Stimulated activated CD4-positive, alpha-beta T cell treated with anti-CD3 and anti-CD28 coated beads, Interleukin-15, amount 100 ng/mL, for 24 hours (primary cell): Measurements from ENCODE around the gene MACROD2.

Experiments used
- DNase-seq: peaks from one replicate; pipeline ENCODE4 v3.0.0-alpha.2; 2020

Gene MACROD2

DNA sequence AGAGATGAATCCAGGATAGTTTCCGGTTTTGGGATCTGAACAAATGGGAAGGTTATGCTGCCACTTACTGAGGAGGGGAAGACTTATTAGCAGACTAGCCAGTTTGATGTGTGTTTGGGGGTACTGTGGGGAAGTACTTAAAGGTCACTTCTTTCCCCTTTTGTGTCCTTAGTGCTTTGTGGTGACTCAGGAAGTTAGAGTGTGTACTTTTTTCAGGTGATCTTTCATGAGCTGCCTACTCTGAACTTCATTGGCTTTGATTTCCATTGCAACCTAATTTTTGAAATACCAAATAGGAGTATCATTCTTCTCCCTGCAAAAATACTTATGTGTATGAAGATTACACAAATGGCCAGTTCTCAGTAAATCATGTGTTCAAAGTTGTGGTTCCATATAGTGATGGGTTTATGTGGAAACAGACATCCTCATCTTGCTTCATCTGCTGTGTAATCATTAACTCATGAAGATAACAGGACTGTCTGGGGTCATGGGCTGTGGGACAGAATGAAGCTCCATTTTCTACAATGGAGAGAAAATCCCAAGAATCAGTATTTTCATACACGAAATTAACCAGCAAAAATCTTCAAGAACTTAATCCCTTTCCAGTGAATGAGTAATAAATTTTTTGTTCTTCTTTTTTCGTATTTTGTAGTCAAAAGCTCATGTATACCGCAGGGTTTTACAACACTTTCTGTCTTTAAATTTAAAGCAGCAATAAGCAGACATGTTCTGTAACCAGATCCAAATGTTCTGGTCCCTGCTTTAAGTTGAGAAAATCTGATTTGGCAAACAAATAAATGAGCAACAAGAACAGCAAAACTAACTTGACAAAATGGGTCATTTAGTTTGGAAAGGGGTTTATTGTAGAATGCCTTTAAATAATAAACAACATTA, 614.3 kb downstream of the MACROD2 start:
- no peak for DNase-seq

DNA sequence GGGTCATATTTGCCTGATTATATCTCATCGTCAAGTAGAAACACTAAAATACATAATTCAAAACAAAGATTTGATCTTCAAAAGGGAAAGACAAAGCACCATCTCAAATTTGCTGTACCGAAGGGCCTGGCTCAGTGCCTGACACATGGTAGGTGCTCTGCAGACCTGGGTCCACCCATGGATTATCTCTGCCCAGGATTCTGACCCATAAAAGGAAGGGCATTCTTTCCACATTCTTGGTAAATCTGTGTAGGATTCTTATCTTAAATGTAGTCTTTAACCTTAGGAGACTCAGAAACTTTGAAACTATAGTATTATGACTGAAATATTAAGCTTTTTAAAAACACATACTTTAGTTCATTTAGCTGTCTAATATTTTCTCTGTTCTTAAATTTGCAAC, 616.2 kb downstream of the MACROD2 start:
- DNase-seq: no peak

DNA sequence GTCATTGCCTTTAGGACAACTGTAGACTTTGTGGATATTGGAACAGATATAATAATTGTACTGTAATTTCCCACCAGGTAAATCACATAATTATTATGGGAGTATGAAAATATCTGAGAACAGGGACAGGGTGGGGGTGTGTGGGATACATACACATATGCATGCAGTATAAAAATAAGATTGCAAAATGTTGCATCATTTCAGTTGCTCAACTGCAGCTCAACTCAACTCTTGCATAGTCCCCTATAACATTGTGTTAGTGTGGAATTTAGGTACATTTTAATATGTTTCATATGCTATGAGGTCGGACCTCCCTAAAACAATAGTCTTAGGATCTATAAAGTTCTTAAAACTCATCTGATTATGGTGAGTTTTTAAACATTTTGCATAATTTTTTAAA, 617.1 kb downstream of the MACROD2 start:
- no peak for DNase-seq

DNA sequence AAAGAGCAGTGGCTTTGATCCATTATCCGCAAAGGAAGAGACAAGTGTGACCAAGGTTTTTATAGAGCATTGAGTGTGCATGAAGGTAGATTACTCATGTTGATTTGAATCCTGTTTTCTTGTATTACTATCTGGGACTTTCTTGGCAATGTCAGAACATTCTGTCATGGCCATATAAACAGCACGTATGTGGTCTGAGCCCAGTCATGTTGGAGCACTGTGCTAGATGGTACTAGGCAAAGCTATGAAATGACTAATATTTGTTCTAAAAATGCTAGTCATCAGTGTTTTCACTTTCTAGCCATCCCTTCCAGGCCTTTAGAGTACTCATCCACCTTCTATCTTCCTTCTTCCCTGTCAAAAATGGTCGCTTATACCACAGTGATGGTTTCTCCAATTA, 620.7 kb downstream of the MACROD2 start:
- no peak for DNase-seq

DNA sequence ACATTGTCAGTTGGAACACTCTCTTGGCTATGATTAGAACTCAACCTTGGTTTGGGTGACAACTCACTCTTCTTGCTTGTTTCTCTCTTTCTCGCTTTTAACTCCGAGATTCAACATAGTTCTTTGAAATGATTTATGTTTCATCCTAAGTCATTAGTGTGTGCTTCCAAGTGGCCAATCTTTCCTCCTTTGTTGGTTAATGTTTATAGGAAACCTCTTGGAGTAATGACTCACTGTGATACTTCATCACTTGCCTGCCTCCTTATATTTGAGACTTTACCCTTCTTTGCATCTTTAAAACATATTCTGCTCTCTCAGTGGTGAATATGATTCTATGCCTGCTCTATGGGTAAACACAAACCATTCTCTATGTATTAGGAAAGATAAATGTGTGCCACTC, 621.8 kb downstream of the MACROD2 start:
- no peak for DNase-seq

DNA sequence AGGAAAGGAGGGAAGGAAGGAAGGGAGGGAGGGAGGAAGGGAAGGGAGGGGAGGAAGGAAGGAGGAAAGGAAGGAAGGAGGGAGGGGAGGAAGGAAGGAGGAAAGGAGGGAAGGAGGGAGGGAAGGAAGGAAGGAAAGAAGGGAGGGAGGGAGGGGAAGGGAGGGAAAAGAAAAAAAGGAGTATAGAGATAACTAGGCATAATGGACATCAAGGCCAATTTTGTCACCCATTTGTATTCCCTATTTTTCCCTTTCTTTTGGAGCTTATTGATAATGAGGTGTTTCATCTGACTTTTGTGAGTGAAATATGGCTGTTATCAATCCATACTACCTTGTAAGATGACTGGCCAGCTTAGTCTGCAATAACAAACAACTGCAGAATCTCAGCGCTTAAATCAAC, 624.1 kb downstream of the MACROD2 start:
- DNase-seq: no peak

DNA sequence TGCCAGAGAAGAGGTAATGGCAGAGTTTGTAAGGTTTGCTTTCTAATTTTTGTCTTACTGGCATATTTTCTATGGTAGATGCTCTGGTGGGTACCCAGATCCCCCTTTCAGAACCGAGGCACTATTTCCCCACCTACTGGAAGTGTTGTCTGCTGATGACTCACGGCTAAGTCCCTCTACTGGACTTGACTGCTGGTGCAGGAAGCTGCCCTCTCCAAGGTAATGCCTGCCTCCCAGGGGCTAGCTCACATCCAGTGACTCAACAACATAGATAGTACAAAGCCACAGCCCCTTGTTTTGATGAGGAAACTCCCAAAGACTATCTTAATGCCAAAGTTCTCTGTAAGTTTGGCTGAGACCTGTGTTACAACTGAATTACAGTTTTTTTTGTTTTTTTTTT, 627.5 kb downstream of the MACROD2 start:
- DNase-seq: no peak

DNA sequence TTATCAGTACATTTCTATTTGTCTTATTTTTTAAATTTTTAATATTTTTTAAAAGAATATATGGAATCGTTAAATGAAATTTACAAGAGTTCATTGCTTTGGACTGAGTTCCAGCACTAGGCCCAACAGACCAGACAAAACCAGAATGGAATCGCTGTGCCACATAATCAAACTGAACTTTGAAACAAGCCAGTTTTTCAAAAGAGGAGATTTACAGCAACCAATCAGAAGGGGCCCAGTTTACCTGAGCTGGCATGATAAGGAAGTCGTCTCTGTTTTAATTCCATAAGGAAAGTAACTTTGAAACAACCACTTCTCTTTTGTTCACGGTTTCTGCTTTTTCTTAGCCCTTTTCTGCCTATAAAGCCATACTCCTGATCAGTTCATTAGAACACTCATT, 635.7 kb downstream of the MACROD2 start:
- DNase-seq: no peak

DNA sequence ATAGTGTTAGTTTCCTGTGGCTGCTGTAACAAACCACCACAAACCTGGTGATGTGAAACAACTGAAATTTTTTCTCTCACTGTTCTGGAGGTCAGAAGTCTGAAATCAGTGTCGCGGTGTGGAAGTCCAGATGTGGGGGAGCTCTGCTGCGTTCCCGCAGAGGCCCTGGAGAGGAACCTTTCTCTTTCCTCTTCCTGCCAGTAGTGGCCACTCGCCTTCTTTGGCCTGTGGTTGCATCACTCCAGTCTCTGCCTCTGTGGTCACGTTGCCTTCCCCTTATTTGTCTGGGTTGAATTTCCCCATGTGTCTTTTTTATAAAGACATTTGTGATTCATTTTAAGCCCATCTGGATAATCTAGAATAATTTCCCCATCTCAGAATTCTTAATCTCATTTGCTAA, 637.6 kb downstream of the MACROD2 start:
- DNase-seq: no peak

DNA sequence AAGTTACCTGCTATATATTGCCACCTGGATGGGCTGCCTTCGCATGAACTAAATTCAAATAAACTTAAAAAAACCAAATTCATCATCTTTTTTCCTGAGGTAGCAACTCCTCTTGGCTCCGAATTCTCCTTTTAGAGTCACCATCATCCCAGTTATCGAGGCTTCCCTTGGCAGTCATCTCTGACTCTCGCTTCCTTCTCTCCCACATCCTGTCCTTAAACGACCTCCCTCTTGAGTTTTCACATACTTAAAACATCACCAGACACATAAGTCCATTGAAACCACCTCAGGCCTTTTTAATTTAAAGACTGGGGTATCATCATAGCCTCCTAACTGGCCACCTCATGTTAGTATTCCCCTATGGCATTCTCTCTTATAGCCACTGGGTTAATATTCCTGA, 638.2 kb downstream of the MACROD2 start:
- DNase-seq: no peak

DNA sequence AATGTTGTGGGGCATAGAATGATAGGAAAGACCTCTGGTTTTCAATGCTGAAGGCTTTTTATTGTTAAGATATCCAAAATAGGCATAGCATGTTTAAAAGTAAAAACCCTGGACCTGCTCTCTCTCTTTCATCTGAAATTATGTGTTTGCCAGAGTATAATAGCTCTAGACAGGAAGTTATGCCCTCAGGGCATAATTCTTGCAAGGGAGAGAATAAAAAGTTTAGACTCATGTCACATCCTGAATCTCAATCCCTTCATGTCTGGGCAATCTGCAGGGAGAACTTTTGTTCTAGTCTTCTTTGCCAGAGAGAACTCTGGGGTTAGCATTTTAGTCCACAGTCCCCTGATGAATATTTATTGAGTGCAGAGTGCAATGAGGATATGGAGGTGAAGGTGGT, 639.3 kb downstream of the MACROD2 start:
- no peak for DNase-seq

DNA sequence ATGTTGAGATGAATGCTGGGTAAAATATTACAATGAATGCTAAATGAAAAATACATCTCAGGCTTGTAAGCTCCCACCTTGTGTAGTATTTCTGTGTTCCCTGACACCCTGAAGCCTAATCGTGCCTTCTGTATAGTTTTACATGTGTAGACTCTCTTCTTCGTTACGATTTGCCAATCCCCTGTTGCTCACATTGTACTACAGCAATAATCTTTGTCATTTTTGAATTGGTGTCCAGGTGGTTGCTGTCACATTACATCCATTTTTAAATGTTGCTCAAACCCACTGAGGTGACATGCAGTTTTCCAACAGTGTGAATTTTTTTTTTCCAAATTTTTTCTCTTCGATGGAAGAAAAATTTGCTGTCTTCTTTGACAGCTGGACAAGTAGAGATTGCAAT, 642.1 kb downstream of the MACROD2 start:
- DNase-seq: no peak

DNA sequence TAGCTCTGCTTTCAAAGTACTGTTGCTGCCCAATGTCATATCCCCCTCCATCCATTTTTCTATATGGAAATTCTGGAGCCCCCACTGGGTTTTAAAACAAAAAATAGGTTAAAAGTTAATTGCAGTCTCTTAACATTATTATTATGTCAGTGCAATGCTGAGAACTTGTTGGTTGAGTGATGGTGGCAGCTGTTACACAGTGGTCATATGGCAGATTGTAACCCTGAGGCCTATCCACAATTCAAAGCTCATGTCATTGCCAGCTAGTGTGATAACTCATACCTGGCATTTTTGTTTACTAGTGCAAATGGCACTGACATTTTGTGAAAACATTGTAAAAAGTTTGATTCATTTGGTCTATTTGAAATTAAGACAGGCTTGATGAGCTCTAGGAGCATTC, 647.8 kb downstream of the MACROD2 start:
- no peak for DNase-seq

DNA sequence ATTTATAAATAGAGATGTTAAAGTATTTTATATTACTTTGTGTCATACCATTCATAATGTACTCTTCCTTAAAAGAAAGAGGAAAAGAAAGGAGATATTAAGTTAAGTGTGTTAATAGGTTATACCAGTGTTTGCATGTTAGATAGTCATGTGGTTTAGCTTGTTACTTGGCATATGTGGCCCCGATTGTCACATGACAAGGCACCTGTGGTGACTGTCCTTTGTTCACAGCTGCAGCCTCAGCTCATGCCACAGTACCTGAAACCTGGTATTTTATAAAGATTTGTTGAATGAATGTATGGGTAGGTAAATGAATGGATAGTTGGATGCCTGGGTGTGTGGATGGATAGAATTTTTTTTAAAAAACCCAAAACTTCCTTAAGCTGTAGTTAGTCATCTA, 648.2 kb downstream of the MACROD2 start:
- no peak for DNase-seq

DNA sequence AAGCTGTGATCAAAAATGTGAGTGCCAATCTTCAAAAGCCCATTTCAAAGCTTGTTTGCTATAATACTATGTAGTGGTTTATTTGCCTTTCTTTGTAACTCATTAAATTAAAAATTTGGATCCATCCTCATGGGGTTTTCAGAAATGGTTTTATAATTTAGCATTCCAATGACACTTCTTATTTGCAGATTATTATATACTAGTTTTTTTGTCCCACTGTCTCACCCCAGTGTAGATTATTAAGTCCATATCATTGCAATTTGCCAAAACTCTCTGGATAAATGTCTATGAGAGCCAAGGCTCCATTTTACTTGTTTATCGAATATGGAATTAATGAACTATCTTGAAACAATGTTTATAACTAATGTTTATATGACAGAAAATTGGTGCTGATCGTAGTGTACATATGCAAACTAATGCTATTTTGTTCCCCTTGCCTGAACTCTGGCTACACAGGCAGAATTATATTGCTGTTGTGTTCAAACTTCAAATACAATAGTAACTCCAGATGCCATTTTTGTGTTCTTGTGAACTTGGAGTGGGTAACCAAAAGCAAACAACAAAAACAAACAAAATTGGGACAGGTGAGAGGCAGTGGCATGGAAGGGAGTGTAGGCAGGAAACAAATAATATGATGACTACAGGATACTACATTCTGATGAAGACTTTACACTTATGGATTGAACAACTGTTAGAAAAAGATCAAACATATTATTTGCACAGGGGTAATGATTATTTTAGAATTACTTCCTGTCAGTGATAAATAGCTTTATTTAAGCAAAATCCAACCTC, 649.2 kb downstream of the MACROD2 start:
- no peak for DNase-seq

DNA sequence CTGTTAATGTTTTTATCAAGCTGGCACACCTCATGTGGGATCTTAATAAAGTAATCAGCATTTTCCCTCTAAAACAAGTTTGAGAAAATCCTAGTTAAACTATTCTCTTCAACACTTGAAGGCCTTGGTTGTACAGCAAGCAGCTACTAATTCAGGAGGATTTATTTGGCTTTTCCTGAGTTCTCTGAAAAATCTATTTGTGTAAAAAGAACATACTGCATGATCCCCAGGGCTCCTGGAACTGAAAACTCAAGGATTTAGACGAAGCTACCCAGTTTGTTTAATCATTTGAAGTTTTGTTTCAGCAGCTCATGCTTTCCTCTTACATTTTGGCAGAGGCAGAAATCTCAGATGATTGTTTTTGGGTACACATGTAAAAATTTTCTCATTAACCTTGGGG, 651.7 kb downstream of the MACROD2 start:
- DNase-seq: no peak

DNA sequence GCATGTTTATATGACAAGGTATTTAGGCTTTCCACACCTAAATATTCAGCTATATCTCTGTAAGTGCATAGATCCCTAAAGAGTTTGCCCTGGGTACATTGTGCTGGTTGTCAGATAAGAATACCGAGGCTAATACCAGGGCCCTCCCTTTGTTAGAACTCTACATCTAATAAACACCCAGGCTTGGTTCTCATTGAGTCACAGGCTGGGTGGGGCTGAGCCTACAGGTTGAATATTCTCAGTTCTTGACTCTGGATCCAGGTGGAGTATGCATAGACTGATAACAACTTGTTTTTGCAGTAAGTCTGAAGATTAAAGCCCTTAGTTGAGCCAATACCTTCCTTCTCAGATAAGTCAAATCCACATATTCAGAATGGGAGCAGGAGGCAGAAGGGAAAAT, 654.3 kb downstream of the MACROD2 start:
- DNase-seq: no peak

DNA sequence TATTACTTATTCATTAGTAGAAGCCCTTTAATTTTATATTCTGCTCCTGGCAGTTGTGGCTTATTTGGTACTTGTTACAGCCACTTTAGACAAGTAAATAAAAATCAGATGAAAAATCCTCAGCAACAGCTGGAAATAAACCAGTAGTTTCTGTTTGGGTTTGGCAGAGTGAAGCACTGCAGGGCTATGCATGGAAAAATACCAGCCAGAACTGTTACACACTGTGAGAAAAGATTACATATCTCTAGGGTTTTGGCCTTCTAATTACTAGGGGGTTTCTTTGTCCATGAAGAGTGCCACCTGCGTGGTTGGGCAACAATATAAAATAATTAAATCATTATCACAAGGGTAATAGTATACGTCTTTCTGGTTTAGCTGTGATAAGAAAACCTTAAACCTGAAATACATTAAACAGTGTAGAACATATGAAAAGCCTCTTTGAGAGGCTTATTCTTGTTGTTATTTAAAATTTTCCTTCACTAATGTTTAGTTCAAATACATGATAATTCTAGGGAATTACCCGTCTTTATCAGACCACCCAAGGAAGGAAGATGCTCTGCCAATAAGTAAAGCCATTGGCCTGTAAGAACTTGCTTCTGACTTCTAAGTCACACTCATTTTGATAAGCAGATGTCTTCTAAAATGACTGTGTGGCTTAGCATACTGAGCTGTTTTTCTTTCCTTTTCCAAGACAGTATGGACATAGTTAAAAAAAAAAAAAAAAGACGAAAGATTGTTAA, 662.1 kb downstream of the MACROD2 start:
- DNase-seq: no peak

DNA sequence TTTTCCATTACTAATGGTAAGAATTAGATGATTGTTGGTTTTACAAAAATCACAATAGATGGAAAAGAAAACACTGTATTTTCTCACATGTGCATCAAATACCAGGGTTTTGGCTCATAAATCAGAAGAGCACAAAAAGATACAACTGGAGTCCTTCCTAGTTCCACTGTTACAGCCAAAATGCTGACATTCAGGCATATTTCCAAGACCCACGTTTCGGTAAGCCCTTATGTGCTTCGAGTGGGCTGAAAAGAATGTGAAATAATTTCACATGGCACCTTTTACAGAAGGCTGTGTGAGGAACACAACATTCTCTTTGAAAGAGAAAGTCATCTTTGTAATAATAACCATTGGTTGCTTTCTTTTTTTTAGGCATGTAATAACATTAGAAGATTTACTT, 668.8 kb downstream of the MACROD2 start:
- no peak for DNase-seq

DNA sequence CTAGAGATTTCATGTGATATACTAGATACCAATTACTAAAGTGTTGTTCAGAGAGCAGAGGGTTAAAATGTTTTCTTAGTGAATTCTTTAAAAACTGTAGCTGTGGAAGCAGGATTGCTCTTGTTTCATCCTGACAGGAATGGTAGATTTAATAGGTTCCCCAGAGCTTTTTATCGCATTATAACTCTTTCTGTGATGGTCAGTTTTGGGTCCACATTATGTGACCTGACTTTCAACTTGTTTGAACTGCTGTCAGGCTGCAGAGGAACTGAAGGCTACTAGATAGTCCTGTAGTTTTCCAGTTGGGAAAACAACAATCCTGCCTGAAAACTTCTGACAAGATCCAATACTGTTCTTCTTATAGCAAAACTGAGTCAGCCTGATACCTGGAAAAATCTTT, 671.4 kb downstream of the MACROD2 start:
- DNase-seq: no peak

DNA sequence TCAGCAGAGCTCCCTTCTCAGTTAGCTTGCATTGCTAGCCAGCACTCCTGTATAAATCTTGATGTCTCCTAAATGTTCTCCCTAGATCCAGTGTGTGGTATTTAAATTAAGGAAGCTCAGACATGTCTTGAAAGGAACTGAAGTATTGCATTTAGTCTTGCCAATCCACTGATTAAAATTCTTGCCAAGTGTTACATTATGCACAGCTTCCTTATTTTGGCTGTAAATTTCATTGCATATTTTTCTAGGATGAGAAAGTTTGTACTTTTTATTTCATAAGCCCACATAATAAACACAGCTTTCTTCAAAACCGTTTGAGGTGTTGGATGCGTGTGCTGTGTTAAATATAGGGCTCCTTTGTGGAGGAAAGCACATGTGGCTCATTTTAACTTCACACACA, 671.9 kb downstream of the MACROD2 start:
- no peak for DNase-seq

DNA sequence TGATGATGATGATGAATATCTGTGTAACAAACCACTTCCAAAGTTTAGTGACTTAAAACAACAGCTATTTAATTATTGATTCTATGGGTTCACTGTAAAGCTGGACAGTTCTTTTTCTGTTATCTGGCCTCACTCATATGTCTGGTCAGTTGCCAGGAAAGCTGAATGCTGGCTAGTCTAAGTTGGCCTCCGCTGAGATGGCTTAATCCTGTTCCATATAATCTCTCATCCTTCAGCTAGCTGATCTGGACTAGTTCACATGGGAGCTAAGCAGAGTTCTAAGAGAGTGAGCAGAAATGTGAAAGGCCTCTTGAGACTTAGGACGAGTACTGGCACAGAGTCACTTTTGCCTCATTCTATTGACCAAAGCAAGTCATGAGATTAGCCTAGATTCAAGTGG, 676.8 kb downstream of the MACROD2 start:
- no peak for DNase-seq

DNA sequence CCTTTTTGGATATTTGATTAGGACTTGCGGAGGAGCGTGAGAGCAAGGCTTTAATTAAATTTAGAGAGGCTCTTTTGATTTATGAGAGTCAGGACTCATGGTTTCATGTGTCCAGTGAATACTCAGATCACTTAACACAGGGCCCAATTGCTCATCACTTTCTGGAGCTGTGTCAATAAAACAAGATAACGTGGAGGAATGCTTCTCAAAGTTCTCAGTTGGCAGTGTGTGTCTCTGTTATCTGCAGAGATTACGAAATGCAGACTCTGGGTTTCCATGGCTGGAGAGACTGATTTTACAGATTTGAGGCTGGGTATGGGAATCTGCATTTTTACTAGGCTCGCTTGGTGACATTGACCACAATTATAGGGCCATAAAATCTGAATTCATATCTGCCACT, 677.8 kb downstream of the MACROD2 start:
- DNase-seq: no peak

DNA sequence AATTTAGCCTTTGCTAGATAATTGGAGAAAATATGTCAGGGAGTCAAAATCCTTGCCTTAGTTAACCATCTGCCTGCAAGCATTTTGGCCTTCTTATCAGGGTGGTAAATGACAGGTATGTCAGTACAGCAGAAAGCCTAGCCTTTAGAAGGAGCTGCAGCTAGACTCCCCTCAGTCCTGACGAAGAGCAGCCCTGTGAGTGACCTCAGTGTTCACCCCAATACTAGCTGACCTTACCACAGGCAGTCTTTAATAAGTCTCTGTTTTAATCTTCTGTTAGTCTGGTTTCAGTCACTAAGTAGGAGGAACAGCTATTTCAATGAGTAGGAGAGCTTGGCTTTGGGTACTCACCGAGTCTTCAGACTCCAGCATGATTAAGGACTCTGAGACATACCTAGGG, 682.1 kb downstream of the MACROD2 start:
- no peak for DNase-seq
